A549 treated with AZD9567 at 1 μM for 4 hours (cell line): ENCODE measurements around the gene NLRP5. TPM values are rescaled to one million over a fixed set of nuclear protein-coding genes. Genes with fewer than 3 reads are reported as not detected.

Source experiments
- total RNA-seq: library from RNA; stranded (reverse); fragments of 200-300 nt; extraction: Qiagen RNA extraction; gene quantifications from 5 replicates; pipeline ENCODE4 v1.2.3, GENCODE V29; 2022; ENCODE audit not compliant: insufficient read depth

Gene NLRP5
- 0.02 to 0.03 TPM (median 0.02 TPM) in 3 of 5 replicates, not detected in the others for total RNA-seq

DNA sequence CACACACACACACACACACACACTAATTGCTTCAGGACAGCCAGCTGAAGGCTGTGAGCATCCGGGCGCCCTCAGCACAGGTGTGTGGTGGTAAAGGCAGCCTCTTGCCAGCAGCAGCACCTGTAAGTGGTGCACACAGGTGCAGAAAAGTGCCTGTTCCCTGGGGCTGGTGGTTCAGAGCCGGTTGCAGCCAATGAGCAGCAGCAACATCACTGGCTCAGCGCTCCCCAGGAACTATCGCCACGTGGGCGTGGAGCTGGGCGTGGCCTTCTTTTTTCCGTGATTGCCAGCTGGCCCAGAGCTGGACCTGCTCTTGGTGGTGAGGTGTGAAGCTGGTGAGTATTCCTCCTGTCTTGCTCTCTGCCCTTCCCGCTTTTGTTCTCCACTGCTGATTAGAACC, at the start of gene NLRP5:
TSS of gene NLRP5 (plus strand) at position 289 of the 400 bp plus-strand sequence.

DNA sequence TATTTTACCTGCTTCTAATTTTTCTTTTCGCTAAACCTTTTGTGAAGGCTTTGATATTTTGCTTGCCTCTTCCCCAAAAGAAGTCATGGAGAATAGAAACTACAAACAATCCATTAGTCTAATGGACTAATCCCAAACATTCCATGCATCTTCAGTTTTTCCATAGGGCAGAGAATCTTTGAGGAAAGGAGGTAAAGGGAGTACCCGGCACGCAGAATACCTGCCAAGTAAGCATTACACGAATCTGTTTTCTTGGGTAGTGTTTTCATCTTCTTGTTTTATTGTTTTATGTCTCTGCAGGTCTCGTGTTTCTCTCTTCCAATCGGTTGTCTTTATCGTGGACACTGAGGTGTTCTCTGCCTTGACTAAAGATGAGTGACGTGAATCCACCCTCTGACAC, 39.0 kb upstream of the NLRP5 start, which contains the start of gene NLRP8:
TSS of gene NLRP8 (plus strand) at position 301 of the 400 bp plus-strand sequence.

Other genes with a start within 250 kb of the NLRP5 start
- gene NLRP9, start 248.4 kb upstream of the NLRP5 start, total RNA-seq = not detected in 5 replicates
- 0.84 to 2.2 TPM (median 1.1 TPM) in 5 replicates for gene RFPL4A, start 227.7 kb upstream of the NLRP5 start, total RNA-seq
- 0.14 to 0.17 TPM (median 0.17 TPM) in 3 of 5 replicates, not detected in the others for gene RFPL4AL1, start 217.7 kb upstream of the NLRP5 start, total RNA-seq
- 0.02 to 0.03 TPM (median 0.03 TPM) in 3 of 5 replicates, not detected in the others for gene NLRP11, start 154.8 kb upstream of the NLRP5 start, total RNA-seq
- not detected in 5 replicates for gene NLRP4, start 150.2 kb upstream of the NLRP5 start, total RNA-seq
- not detected in 5 replicates for gene NLRP13, start 54.4 kb upstream of the NLRP5 start, total RNA-seq
- gene NLRP8, start 38.9 kb upstream of the NLRP5 start, total RNA-seq = not detected in 5 replicates
- 26.1 to 49.9 TPM (median 43.3 TPM) in 5 replicates for gene ZNF787, start 134.5 kb downstream of the NLRP5 start, total RNA-seq
- gene ZNF444, start 154.5 kb downstream of the NLRP5 start, total RNA-seq = 7.7 to 24.6 TPM (median 24.0 TPM) in 5 replicates
- gene GALP, start 189.2 kb downstream of the NLRP5 start, total RNA-seq = not detected in 5 replicates
- 0.07 TPM in 2 of 5 replicates, not detected in the others for gene ZSCAN5B, start 211.0 kb downstream of the NLRP5 start, total RNA-seq
- gene ZSCAN5C, start 215.5 kb downstream of the NLRP5 start, total RNA-seq = 0.09 TPM in 1 of 5 replicates, not detected in the others